Measurements from ENCODE around the gene TLE5. TPM values are rescaled to one million over a fixed set of nuclear protein-coding genes. Genes with fewer than 3 reads are reported as not detected.
"Not testable (repeated sequence)": the region's sequence is repeated elsewhere in the genome, so short reads cannot be mapped to it uniquely, and the experiment has no call there.

TLE5 gene
- total RNA-seq, 2 donors from 2014 or later: 869 to 1,050 TPM

GRCh38 chr19:3041327-3041726 lies 21.0 kb downstream of the TLE5 start:
- H3K4me3 ChIP-seq: no peak overlapping the region
- H3K9me3 ChIP-seq: no peaks in the 10 kb centered on the region
- H3K27me3 ChIP-seq: no peaks in the 10 kb centered on the region
- H3K27ac ChIP-seq: peak overlapping the region in 1 of 2 donors; percentile 43
- H3K4me1 ChIP-seq: peaks cover 0 to 20% of the 10 kb centered on the region in 2 donors
- H3K36me3 ChIP-seq: no peaks in the 10 kb centered on the region
- no peak for DNase-seq (ENCODE audit: low spot score)
- no peak for TF ChIP-seq CTCF (IDR thresholded peaks at IDR 0.05)

- TF ChIP-seq CTCF (IDR thresholded peaks at IDR 0.05): no peak
- Histone ChIP-seq H3K36me3 (no peaks in the 10 kb centered on the region), H3K27me3 (no peaks in the 10 kb centered on the region), H3K4me1 (peaks cover 0 to 28% of the 10 kb centered on the region in 2 donors), H3K9me3 (no peaks in the 10 kb centered on the region), H3K4me3 (no peak overlapping the region), H3K27ac (peak overlapping the region; percentile 14 to 51)
- no peak for DNase-seq (ENCODE audit: low spot score)
These were observed 22.6 kb downstream of the TLE5 start for GRCh38 chr19:3039641-3040077.

GRCh38 chr19:3039125-3039524 lies 23.2 kb downstream of the TLE5 start:
- Histone ChIP-seq H3K27ac (peak overlapping the region; percentile 14 to 51), H3K27me3 (no peaks in the 10 kb centered on the region), H3K4me3 (no peak overlapping the region), H3K4me1 (peaks cover 0 to 34% of the 10 kb centered on the region in 2 donors), H3K9me3 (no peaks in the 10 kb centered on the region), H3K36me3 (no peaks in the 10 kb centered on the region)
- TF ChIP-seq CTCF (IDR thresholded peaks at IDR 0.05): no peak
- DNase-seq (ENCODE audit: low spot score): no peak

- Histone ChIP-seq H3K36me3 (no peaks in the 10 kb centered on the region), H3K4me1 (peaks cover 0 to 37% of the 10 kb centered on the region in 2 donors), H3K27me3 (no peaks in the 10 kb centered on the region), H3K9me3 (no peaks in the 10 kb centered on the region), H3K27ac (no peak overlapping the region), H3K4me3 (no peak overlapping the region)
- no peak for DNase-seq (ENCODE audit: low spot score)
- no peak for TF ChIP-seq CTCF (IDR thresholded peaks at IDR 0.05)
These were observed 24.1 kb downstream of the TLE5 start for GRCh38 chr19:3038214-3038613.

GRCh38 chr19:3036977-3037544 lies 25.2 kb downstream of the TLE5 start:
- Histone ChIP-seq H3K27ac (peak overlapping the region; percentile 93 to 96), H3K4me3 (peak overlapping the region in 1 of 2 donors; percentile 62), H3K4me1 (peaks cover 0 to 29% of the 10 kb centered on the region in 2 donors)
- not testable (repeated sequence) for H3K36me3 ChIP-seq; H3K9me3 ChIP-seq; H3K27me3 ChIP-seq; DNase-seq (ENCODE audit: low spot score)

- Histone ChIP-seq H3K27me3 (no peaks in the 10 kb centered on the region), H3K4me1 (peaks cover 0 to 23% of the 10 kb centered on the region in 2 donors), H3K36me3 (no peaks in the 10 kb centered on the region), H3K4me3 (peak overlapping the region; percentile 42 to 62), H3K9me3 (no peaks in the 10 kb centered on the region), H3K27ac (peak overlapping the region; percentile 93 to 96)
- DNase-seq (ENCODE audit: low spot score): peak; percentile 94
- TF ChIP-seq CTCF (IDR thresholded peaks at IDR 0.05): no peak
These were observed 25.9 kb downstream of the TLE5 start for GRCh38 chr19:3036119-3036976.
